GM19193 (cell line): ENCODE data around the gene TNFRSF14.

ENCODE experiments used
- POLR2A ChIP-seq: IDR thresholded peaks from 4 replicates; pipeline ENCODE4 v1.6.1; 2011; ENCODE audit not compliant: insufficient read depth, insufficient read length; ENCODE audit errors: extremely low read depth

TNFRSF14 gene

DNA sequence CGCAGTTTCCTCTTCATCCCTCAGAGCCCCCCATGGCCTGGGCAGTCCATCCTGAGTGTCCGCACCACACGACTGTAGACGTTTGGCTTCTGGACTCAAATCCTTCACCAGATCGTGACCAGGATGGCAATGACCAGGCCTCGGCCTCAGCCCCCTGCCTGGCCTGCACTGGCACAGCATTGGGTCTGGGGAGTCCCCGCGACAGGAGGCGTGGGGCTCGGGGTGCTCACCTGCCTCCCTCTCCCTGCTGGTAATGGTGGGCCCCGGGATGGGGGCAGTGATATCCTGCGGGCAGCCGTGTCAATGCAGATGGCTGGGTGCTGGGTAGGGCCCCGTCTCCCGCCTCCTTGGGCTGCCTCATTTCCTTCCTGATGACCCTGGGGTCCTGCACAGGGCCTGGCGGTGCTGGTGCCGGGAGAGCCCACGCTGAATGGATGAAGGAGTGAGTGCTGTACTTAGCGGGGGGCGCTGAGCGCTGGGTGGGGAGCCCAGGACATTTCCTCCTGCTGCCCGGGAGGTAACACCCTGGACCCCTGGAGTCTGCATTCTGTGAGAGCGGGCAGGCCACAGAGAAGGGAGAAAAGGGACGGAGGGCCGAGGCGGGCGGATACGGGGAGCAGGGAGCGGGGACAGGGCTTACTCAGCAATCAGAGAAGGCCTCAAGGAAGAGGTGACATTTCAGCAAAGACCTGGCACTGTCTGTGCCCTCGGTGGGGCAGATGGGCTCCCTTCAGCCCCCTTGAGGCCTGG lies 2.1 kb upstream of the TNFRSF14 start:
- no peak for TF ChIP-seq POLR2A

GRCh38 chr1:2554621-2555387 lies 1.4 kb upstream of the TNFRSF14 start:
- TF ChIP-seq POLR2A, result no peak

GRCh38 chr1:2555634-2556276 lies 416 bp upstream of the TNFRSF14 start:
- TF ChIP-seq POLR2A, result peak; percentile 41

DNA sequence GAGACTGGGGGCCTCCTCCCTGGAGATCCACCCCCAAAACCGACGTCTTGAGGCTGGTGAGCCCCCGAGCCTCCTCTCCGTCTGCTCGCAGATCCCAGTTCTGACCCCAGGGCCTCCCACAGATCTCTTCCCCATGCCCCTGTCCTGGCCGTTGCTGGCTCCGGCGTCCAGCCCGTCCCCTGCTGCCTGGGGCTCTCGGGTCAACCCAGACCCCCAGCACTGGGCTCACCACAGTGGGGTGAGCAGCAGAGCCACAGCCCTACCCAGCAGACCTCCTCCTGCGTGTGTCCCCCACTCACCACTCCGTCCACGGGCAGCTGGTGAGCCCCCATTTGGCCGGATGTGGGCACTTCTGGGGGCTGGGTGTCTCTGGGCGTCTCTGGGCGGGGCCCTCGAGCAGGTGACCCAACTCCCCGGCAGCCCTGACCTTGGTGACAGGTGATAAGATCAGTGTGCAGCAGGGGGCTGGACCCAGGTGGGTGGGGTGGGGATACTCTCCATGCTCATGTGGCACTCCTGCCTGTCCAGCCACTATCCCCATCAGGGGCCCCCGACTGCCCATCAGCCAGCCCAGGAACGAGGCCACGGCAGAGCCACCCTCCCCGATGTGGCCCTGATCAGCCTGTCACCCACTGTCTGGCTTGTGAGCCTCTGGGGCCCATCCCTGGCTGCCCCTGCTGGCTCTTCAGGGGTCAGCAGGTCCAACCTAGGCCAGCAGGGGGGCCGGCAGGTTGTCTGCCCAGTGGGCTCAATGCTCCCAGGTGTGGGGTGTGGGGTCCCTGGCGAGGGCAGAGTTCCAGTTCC lies 709 bp downstream of the TNFRSF14 start:
- TF ChIP-seq POLR2A, result peak; percentile 14

DNA sequence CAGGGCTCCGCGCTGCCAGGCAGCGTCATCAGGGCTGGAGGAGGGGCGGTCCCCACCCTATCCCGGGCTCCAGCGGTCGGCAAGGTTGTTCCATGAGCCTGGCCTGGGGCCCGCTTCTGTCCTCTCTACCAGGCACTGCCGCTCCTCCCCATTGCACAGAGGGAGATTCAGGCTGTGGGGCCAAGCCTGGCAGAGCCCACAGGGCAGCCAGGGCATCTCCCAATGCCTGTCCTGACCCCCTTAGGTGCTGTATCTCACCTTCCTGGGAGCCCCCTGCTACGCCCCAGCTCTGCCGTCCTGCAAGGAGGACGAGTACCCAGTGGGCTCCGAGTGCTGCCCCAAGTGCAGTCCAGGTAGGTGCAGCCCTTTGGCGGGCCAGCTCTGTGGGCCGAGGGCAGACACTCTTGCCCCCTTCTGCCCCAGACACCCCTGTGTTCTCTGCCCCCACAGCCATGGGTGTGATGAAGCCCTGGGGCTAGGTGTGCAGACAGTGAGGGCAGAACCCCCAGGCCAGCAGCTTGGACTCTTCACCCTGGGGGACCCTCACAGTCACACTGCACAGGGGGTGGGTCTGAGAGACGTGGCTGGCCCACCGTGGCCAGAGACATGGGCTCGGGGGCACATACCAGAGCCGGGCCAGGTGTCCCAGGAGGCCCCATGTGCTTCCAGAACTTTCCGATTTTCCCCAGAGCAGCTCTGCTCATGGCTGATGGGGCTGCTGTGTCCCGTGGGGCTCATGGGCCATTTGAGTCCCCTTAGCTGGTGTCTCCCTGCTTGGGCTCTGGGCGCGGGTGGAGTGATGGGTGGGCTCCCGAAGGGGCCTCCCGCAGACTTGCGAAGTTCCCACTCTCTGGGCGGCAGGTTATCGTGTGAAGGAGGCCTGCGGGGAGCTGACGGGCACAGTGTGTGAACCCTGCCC lies 1.6 kb downstream of the TNFRSF14 start:
- TF ChIP-seq POLR2A, result no peak

DNA sequence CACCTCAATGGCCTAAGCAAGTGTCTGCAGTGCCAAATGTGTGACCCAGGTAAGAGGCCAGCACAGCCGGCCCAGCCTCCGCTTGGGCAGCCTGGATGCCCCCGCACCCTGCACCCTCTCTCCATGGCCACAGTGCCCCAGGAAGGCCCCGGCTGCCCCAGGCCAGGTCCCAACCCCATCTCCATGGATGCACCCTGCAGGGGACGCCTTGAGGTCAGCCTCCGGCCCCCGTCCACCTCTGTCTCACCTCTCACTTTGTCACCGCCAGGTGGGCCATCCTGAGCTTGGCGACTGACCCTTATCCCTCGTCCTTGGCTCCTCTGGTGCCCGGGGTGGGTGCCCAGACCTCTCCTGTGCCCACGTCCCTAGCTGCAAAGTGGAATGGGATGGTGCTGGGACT lies 2.2 kb downstream of the TNFRSF14 start:
- TF ChIP-seq POLR2A, result no peak

- no peak for TF ChIP-seq POLR2A
Measured at GRCh38 chr1:2558861-2559260, 2.7 kb downstream of the TNFRSF14 start.

DNA sequence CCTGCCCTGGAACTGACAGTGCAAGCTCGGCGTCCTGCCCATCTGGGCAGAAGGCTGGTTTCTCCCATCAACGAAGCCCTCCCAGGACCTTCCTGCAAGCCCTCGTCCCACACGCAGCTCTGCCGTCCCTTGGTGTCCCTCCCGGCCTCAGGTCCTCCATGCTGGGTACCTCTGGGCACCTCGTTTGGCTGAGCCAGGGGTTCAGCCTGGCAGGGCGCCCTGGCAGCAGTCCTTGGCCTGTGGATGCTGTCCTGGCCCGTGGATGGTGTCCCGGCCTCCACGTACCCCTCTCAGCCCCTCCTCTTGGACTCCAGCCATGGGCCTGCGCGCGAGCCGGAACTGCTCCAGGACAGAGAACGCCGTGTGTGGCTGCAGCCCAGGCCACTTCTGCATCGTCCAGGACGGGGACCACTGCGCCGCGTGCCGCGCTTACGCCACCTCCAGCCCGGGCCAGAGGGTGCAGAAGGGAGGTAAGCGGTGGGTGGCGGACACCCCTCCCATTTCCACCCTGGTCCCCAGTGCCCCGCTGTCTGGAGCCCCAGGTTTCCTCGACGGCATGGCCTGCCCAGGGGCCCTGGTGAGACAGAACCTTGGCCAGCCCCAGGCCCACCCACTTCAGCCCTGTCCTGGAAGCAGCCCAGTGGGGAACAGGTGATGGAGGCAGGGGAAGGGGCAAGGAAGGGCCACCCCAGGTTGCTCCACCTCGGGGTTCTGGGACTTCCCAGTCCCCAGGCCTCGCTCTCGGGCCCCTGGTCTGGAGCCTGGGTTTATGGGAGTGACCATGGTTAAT lies 3.5 kb downstream of the TNFRSF14 start:
- TF ChIP-seq POLR2A, result no peak

DNA sequence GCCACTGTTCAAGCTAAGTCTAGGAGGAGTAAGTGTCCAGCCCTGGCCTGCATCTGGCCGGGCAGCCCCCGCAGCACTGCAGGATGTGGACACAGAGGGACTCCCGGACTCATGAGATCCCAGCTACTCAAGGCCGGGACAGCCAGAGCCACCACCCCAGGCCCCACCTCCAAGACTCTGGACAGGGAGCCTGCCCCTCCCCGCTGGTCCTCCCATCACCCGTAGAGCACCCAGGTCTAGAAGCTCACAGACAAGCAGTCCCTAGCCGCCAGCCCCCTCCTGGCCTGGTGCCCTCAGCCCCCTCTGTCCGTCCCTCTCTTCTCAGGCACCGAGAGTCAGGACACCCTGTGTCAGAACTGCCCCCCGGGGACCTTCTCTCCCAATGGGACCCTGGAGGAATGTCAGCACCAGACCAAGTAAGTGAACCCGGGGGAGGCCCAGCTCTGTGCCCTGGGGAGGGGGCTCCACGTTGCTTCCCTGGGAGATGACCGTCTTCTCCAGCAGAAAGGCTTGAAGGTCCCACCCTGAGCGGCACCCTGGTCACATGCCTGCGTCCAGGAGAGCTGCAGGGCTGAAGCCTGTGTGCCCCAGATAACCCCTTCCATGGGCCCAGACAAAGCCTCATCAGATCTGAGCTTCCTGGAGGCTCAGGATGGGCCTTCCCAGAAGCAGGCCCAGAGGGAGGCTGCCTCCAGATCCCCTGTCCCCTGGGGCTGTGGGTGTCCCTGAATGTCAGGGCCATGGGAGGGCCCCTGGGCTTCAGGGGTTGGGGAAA lies 4.3 kb downstream of the TNFRSF14 start:
- no peak for TF ChIP-seq POLR2A

DNA sequence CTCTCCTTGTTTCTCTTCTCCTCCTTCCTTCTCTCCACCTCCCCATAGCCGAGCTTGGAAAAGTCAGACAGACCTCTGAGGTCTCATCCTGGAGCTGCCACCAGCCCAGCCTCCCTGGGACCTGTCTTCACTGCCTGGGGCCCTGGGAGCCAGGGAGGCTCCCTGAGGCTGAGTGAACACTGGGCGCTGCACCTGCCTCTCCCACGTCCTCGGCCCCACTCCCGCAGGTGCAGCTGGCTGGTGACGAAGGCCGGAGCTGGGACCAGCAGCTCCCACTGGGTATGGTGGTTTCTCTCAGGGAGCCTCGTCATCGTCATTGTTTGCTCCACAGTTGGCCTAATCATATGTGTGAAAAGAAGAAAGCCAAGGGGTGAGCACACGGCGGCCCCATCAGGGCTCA lies 5.3 kb downstream of the TNFRSF14 start:
- no peak for TF ChIP-seq POLR2A

- no peak for TF ChIP-seq POLR2A
Measured at GRCh38 chr1:2561898-2562895, 6.0 kb downstream of the TNFRSF14 start.
